HG02943 (cell line): ENCODE measurements around the gene SLC17A6.

Experiments
- ATAC-seq: cut with Tn5 transposase; IDR thresholded peaks from one replicate; pipeline ENCODE4 v1.9.1; 2021; ENCODE audit warnings: mild to moderate bottlenecking, low read depth, moderate library complexity; ENCODE audit not compliant: unreplicated experiment

The SLC17A6 gene

DNA sequence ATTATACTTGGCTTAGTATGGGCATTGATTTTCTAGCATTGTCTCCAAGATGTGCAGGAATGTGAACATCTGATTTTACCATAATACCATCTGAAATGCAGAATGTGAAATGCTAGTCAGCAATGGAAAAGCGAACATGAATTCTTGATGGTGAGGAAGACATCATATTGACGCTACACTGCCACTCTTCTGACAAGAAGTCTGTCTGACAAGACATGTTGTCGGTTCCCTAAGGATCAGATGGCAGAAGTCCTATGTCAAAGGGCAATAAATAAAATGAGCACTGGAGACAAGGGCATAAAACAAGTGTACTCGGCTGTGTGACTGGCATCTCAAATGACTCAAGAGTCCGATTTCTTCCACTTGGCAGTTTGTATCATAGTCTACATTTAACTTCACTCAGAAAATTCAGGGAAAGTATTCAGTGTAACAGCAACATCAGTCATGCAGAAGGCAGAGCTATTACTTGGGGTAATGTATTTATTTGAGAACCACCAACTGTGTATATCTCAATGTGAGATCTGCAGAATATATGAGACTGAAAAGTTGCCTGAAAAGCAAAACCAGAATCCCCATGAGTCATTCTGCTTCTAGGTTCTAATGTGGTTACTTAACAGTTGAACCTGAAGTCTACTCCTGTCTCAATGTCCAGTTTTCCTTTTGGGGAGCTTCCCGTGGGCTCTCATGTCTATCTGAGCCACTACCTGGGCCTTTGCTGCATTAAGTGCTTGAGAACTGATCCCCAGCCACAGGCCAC is 51.5 kb downstream of the SLC17A6 start:
- no peak for ATAC-seq

DNA sequence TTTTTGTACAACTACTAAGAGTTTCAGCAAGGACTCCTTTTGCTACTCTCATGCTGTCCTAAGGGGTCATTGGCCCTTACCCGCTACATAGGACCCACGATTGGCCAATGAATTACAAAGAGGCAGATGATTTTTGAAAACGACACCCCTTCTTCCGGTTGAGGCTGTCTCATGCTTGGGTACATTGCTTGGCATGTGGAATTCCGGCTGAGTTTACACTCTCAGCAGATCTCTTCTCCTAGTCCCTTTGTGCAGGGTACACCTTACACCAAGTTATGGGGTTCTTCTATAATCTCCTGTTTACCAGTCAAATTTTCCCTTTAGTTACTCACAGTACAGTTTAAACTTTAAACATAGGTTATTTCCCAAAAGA is 52.1 kb downstream of the SLC17A6 start:
- ATAC-seq: no peak

DNA sequence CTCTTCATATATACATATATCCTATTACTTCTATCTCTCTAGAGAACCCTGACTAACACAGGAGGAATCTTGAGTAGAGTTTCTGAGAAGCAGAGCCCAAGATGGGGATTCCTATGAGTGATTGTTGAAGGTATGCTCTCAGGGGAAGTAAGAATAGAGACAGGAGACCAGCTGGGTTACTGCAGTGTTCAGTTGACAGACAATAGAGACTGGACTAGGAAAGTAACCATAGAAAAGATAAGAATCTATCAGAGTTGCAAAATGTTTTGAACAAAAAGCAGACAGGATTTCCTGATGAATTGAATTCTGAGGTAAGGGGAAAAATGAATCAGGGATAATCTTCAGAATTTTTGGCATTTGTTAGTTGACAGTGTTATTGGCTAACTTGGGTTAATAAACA is 54.4 kb downstream of the SLC17A6 start:
- no peak for ATAC-seq

DNA sequence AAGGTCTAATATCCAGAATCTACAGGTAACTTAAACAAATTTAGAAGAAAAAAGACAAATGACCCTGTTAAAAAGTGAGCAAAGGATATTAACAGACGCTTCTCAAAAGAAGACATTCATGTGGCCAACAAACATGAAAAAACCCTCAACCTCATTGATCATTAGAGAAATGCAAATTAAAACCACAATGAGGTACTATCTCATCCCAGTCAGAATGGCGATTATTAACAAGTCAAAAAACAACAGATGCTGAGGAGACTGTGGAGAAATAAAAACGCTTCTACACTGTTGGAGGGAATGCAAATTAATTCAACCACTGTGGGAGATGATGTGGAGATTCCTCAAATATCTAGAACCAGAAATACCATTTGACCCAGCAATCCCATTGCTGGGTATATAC is 67.2 kb downstream of the SLC17A6 start:
- ATAC-seq: no peak

DNA sequence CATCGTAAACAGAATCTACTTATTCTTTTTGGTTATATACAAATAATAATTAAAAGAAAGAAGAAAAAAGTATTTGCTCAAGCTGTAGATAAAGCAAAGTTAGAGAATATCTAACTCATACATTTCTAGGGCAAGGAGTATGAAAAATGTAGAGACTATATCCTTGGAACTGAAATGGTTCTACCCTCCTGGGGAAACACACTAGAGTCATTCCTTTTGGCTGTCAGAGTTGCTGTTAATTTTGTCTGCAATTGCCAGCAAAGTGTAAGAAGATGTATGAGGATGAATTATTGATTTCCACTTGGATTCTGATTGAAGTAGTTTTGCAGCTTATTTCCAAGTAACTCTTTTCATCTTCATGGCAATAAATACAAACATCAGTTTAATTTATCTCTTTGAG is 69.1 kb downstream of the SLC17A6 start:
- ATAC-seq: no peak

DNA sequence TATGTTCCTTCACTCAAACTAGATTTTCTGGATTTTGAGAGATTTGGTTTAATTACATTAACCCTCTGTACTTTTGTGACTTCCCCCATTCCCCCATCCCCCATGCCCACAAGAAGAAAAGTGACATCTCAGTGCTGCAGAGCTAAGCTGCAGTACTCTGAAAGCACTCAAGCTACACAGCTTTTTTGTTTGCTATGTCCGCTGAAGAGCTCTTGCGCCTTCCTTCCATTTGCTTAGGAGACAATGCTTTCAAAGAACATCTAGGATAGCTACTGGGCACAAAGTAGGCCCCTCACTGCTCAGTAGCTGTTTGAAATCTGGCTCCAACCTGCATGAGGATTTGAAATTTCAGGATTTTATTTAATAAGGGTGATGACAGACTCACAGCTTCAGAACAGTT is 69.7 kb downstream of the SLC17A6 start:
- ATAC-seq: no peak

DNA sequence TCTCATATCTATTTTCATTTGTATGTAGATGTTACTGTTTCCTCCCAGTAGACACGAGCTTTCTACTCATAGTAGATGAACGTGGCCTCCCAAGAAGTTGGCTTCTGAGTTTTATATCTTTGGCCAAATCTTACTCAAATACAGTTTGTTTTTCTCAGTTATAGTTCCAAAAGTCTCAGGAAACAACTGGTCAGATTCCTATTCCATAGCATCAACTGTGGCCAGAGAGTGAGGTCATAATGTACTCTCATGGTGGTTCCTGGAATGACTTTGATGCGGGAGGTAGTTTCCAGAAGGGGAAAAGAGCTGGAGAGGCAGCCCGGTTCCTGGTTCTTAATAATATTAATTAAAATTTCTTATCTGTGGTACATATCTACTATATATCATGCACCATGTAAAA is 77.3 kb downstream of the SLC17A6 start:
- no peak for ATAC-seq

DNA sequence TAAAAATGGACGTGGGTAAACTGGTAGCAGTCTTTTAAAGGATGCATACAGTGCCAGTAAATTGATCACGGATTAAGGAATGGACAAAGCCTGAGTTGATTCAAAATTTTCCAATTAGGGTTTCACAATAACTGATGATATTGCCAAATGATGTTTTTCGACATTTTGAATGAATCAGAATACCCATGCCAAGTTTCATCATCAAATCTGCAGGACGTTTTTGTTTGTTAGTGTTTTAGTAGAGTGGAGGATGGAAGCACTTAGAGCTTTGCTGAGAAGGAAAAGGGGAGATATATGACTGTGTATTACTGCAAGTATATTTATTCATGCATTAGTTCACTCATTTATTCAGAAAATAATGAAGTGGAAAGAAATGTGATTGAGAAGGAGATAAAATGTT is 78.3 kb downstream of the SLC17A6 start:
- ATAC-seq: no peak

DNA sequence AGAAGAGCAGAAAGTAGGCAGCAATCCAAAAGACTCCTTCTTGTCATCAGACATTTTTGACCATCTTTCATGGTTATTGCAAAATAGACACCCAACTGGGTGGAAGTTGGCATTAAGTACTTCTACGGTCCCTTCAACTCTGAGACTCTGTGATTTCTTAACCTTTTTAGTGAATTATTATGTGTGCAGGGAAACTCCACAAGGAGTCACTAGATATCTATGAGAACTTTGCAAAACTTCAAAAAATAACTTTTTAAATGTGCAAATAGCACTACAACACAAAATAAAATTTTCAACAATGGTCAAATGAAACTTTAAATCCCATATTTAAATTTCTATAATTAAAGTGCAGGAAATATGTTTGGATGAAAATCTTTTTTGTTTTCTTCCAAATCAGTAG is 88.7 kb downstream of the SLC17A6 start:
- no peak for ATAC-seq
